PC-3 (cell line): ENCODE data around the gene ETFA. TPM values are rescaled to one million over a fixed set of nuclear protein-coding genes. Genes with fewer than 3 reads are reported as not detected.

ENCODE experiments used
- ATAC-seq: fragments of 200-7000 bp; cut with Tn5 transposase; 2 replicates; pipeline ENCODE4 v1.9.1; 2020; ENCODE audit warnings: mild to moderate bottlenecking, moderate library complexity
- BruUV-seq: library from RNA; stranded (reverse); fragments of 400-500 nt; replicated peaks from 2 replicates; lab custom pipeline; 2021; lab: Mats Ljungman, UMichigan
- CTCF ChIA-PET: fragments of 300-600 bp; sonication (Branson Sonifier 250); formaldehyde crosslinking; loops from one replicate; lab custom pipeline; 2022; ENCODE audit warnings: antibody characterized with exemption; lab: Charles Lee
- POLR2A ChIA-PET: fragments of 300-600 bp; sonication (Branson Sonifier 250); formaldehyde crosslinking; loops from one replicate; lab custom pipeline; 2022; ENCODE audit warnings: antibody characterized with exemption; ENCODE audit not compliant: unreplicated experiment; lab: Charles Lee
- DNase-seq: peaks from one replicate; pipeline ENCODE4 v3.0.0-alpha.2; 2015
- H2AFZ ChIP-seq: fragments of 300-600 bp; sonication (generic); 2 replicates; pipeline ENCODE4 v1.6.0; 2016; ENCODE audit warnings: antibody characterized with exemption, low read length
- H3F3A ChIP-seq: fragments of 300-600 bp; sonication (generic); one replicate; pipeline ENCODE4 v1.6.0; 2017; ENCODE audit warnings: antibody characterized with exemption, low read length, control low read depth, mild to moderate bottlenecking; ENCODE audit not compliant: unreplicated experiment
- H3K27ac ChIP-seq: fragments of 300-600 bp; sonication (generic); 2 replicates; pipeline ENCODE4 v1.5.1; 2016; ENCODE audit warnings: mild to moderate bottlenecking, low read length
- H3K27me3 ChIP-seq: fragments of 300-600 bp; sonication (generic); 2 replicates; pipeline ENCODE4 v1.6.1; 2016; ENCODE audit warnings: low read length, mixed read lengths
- H3K36me3 ChIP-seq: fragments of 300-600 bp; sonication (generic); 2 replicates; pipeline ENCODE4 v1.6.1; 2016; ENCODE audit warnings: low read depth, mixed run types, low read length, mixed read lengths
- H3K4me1 ChIP-seq: fragments of 300-600 bp; sonication (generic); 2 replicates; pipeline ENCODE4 v1.5.1; 2016; ENCODE audit warnings: low read length; ENCODE audit not compliant: insufficient read depth
- H3K4me2 ChIP-seq: fragments of 300-600 bp; sonication (generic); 2 replicates; pipeline ENCODE4 v1.6.0; 2016; ENCODE audit warnings: low read length
- H3K4me3 ChIP-seq: fragments of 300-600 bp; sonication (generic); 2 replicates; pipeline ENCODE4 v1.5.1; 2016; ENCODE audit warnings: mild to moderate bottlenecking, low read length, mixed read lengths
- H3K79me2 ChIP-seq: fragments of 300-600 bp; sonication (generic); 2 replicates; pipeline ENCODE4 v1.6.1; 2017; ENCODE audit warnings: low read length, mixed read lengths
- H3K9ac ChIP-seq: fragments of 300-600 bp; sonication (generic); 2 replicates; pipeline ENCODE4 v1.6.0; 2016; ENCODE audit warnings: mild to moderate bottlenecking, low read length
- H3K9me2 ChIP-seq: fragments of 300-600 bp; sonication (generic); replicated peaks from 2 replicates; pipeline ENCODE4 v1.6.1; 2016; ENCODE audit warnings: mixed run types, low read length, mixed read lengths
- H3K9me3 ChIP-seq: fragments of 300-600 bp; sonication (generic); 2 replicates; pipeline ENCODE4 v1.6.1; 2016; ENCODE audit warnings: low read length, mixed read lengths
- H4K20me1 ChIP-seq: fragments of 300-600 bp; sonication (generic); 2 replicates; pipeline ENCODE4 v1.6.1; 2016; ENCODE audit warnings: low read length, mixed read lengths
- CTCF ChIP-seq: fragments of 300-600 bp; sonication (generic); conservative IDR thresholded peaks from 2 replicates; pipeline ENCODE4 v1.5.1; 2017; ENCODE audit warnings: antibody characterized with exemption, low read depth, mild to moderate bottlenecking, low read length
- EZH2 ChIP-seq: fragments of 300-600 bp; sonication (generic); IDR thresholded peaks from one replicate; pipeline ENCODE4 v1.6.1; 2017; ENCODE audit warnings: antibody characterized with exemption, mild to moderate bottlenecking, low read length; ENCODE audit not compliant: unreplicated experiment
- EZH2phosphoT487 ChIP-seq: fragments of 300-600 bp; sonication (generic); IDR thresholded peaks from 2 replicates; pipeline ENCODE4 v1.6.1; 2018; ENCODE audit warnings: mild to moderate bottlenecking, antibody characterized with exemption, low read length, borderline replicate concordance
- intact Hi-C: fragments of 100-400 bp; cut with micrococcal nuclease; formaldehyde crosslinking; loops from 2 replicates; pipeline ENCODE4 v1.9.0; 2023
- total RNA-seq: library from RNA; depleted of rRNA; stranded (reverse); fragments of >200 nt; gene quantifications from 2 replicates; pipeline ENCODE4 v1.2.3, GENCODE V29; 2014; rRNA removed

Gene ETFA
- total RNA-seq, 1 experiment from 2014 or later, result 160 TPM

GRCh38 chr15:76168237-76168984 is 142.9 kb downstream of the ETFA start:
- CTCF ChIA-PET, result no interaction called here
- Histone ChIP-seq H3F3A (no peaks in the 10 kb centered on the region), H3K9me3 (no peaks in the 10 kb centered on the region), H3K27ac (no peak overlapping the region), H4K20me1 (no peaks in the 10 kb centered on the region), H3K27me3 (no peaks in the 10 kb centered on the region), H3K4me1 (no peaks in the 10 kb centered on the region), H3K79me2 (no peaks in the 10 kb centered on the region), H2AFZ (peak overlapping the region; percentile 26; the same call in 1 of the 2 replicates), H3K9me2 (no peaks in the 10 kb centered on the region), H3K36me3 (no peaks in the 10 kb centered on the region), H3K4me3 (no peak overlapping the region), H3K4me2 (no peak overlapping the region), H3K9ac (no peak overlapping the region)
- intact Hi-C loops, result no loop called here
- BruUV-seq, result no TSS peak
- no peak for TF ChIP-seq EZH2phosphoT487
- TF ChIP-seq EZH2, result no peak
- TF ChIP-seq CTCF, result no peak
- no peak for ATAC-seq
- DNase-seq, result no peak
- POLR2A ChIA-PET, result no interaction called here

GRCh38 chr15:76165951-76166350 is 145.3 kb downstream of the ETFA start:
- H3K9me3 ChIP-seq, result no peaks in the 10 kb centered on the region
- H3K4me2 ChIP-seq, result no peak overlapping the region
- DNase-seq, result no peak
- H3K4me1 ChIP-seq, result no peaks in the 10 kb centered on the region
- ChIA-PET POLR2A (no interaction called here), CTCF (no interaction called here)
- no peaks in the 10 kb centered on the region for H4K20me1 ChIP-seq
- H3K9ac ChIP-seq, result no peak overlapping the region
- H3K9me2 ChIP-seq, result no peaks in the 10 kb centered on the region
- no peaks in the 10 kb centered on the region for H3K27me3 ChIP-seq
- no peaks in the 10 kb centered on the region for H3F3A ChIP-seq
- ATAC-seq, result no peak
- H3K79me2 ChIP-seq, result no peaks in the 10 kb centered on the region
- TF ChIP-seq CTCF (no peak), EZH2phosphoT487 (no peak), EZH2 (no peak)
- BruUV-seq, result no TSS peak
- no peaks in the 10 kb centered on the region for H3K36me3 ChIP-seq
- H2AFZ ChIP-seq, result no peak overlapping the region
- intact Hi-C loops, result no loop called here
- H3K4me3 ChIP-seq, result no peak overlapping the region
- H3K27ac ChIP-seq, result no peak overlapping the region

Other genes with a start within 250 kb of the ETFA start
- 3.6 and 6.3 TPM in 2 replicates for gene ISL2, start 25.3 kb upstream of the ETFA start, total RNA-seq